B cell (primary cell): ENCODE data around the gene TCF12. TPM values are rescaled to one million over a fixed set of nuclear protein-coding genes. Genes with fewer than 3 reads are reported as not detected.

ENCODE experiments used
- ATAC-seq: fragments of 200-7000 bp; cut with Tn5 transposase; one replicate; pipeline ENCODE4 v1.10.0; 2021; ENCODE audit warnings: low read depth, mild to moderate bottlenecking, moderate number of reproducible peaks, moderate library complexity
- CTCF ChIA-PET: fragments of 350-600 bp; sonication (Branson Sonifier 250); formaldehyde crosslinking; loops from one replicate; lab custom pipeline; 2021; ENCODE audit warnings: antibody characterized with exemption, inconsistent platforms; lab: Charles Lee
- POLR2A ChIA-PET: fragments of 350-600 bp; sonication (Branson Sonifier 250); formaldehyde crosslinking; loops from one replicate; lab custom pipeline; 2021; ENCODE audit warnings: antibody characterized with exemption; lab: Charles Lee
- DNase-seq: peaks from one replicate; pipeline ENCODE4 v3.0.0; 2013
- H2AFZ ChIP-seq: 2 replicates; pipeline ENCODE4 v1.6.1; 2012; ENCODE audit warnings: mild to moderate bottlenecking, low read depth, low read length; ENCODE audit not compliant: insufficient read depth, poor library complexity, severe bottlenecking
- H3K27ac ChIP-seq, 2 donors: 1 replicate in 1 of 2; 2 replicates in 1 of 2; pipeline ENCODE4 v1.5.1; 2012 to 2013; ENCODE audit warnings: low read length in 2 of 2, mild to moderate bottlenecking in 2 of 2, moderate library complexity in 1 of 2
- H3K27me3 ChIP-seq, 4 experiments: fragments of 200-600 bp in 1 of 4; sonication (generic) in 1 of 4; replicated peaks in 1 of 4; 1 replicate in 2 of 4; 2 replicates in 2 of 4; pipeline versions ENCODE4 v1.6.1 to v1.7.0; 2013 to 2016; ENCODE audit warnings: low read length in 3 of 4, mild to moderate bottlenecking in 2 of 4, mixed read lengths in 1 of 4, moderate library complexity in 1 of 4; ENCODE audit not compliant: insufficient read depth in 4 of 4, control insufficient read depth in 3 of 4; ENCODE audit errors: control extremely low read depth in 1 of 4
- H3K36me3 ChIP-seq, 2 experiments: replicated peaks in 1 of 2; 1 replicate in 1 of 2; 2 replicates in 1 of 2; pipeline versions ENCODE4 v1.6.1 to v1.7.1; 2013; ENCODE audit warnings: low read length in 1 of 2; ENCODE audit not compliant: insufficient read depth in 2 of 2, control insufficient read depth in 1 of 2; ENCODE audit errors: control extremely low read depth in 1 of 2, extremely low read depth in 1 of 2
- H3K4me1 ChIP-seq, 2 donors: fragments of 200-600 bp in 1 of 2; sonication (generic) in 1 of 2; 1 replicate in 1 of 2; 2 replicates in 1 of 2; pipeline versions ENCODE4 v1.5.1 to v1.6.1; 2013 to 2017; ENCODE audit warnings: low read length in 2 of 2; ENCODE audit not compliant: control insufficient read depth in 2 of 2, insufficient read depth in 2 of 2
- H3K4me2 ChIP-seq: replicated peaks from 2 replicates; pipeline ENCODE3; 2012; ENCODE audit warnings: mild to moderate bottlenecking, low read depth, low read length; ENCODE audit not compliant: poor library complexity, severe bottlenecking
- H3K4me3 ChIP-seq, 5 experiments: fragments of 200-600 bp in 1 of 5; sonication (generic) in 1 of 5; 1 replicate in 3 of 5; 2 replicates in 2 of 5; pipeline versions ENCODE4 v1.5.1 to v1.7.0; 2011 to 2016; ENCODE audit warnings: low read length in 4 of 5, mild to moderate bottlenecking in 4 of 5, low read depth in 2 of 5, control low read depth in 1 of 5, moderate library complexity in 1 of 5; ENCODE audit not compliant: insufficient read depth in 1 of 5; ENCODE audit errors: control extremely low read depth in 1 of 5, extremely low read depth in 1 of 5
- H3K79me2 ChIP-seq: fragments of 200-600 bp; sonication (generic); one replicate; pipeline ENCODE4 v1.6.0; 2016; ENCODE audit warnings: low read length; ENCODE audit not compliant: control insufficient read depth, insufficient read depth
- H3K9ac ChIP-seq: fragments of 200-600 bp; sonication (generic); 2 replicates; pipeline ENCODE4 v1.6.1; 2017; ENCODE audit warnings: mild to moderate bottlenecking, low read length, moderate library complexity
- H3K9me3 ChIP-seq, 3 donors: one replicate each; pipeline versions ENCODE4 v1.6.1 to v1.7.1; 2013; ENCODE audit warnings: low read length in 2 of 3; ENCODE audit not compliant: control insufficient read depth in 2 of 3, insufficient read depth in 1 of 3; ENCODE audit errors: control extremely low read depth in 1 of 3
- H4K20me1 ChIP-seq: 2 replicates; pipeline ENCODE4 v1.6.0; 2012; ENCODE audit warnings: mild to moderate bottlenecking, low read length; ENCODE audit not compliant: insufficient read depth, control insufficient read depth, poor library complexity, severe bottlenecking
- H3K27ac Mint-ChIP-seq: one replicate; pipeline ENCODE4 v1.8.0; 2021; ENCODE audit warnings: mixed read lengths
- H3K27me3 Mint-ChIP-seq: one replicate; pipeline ENCODE4 v1.8.0; 2021; ENCODE audit warnings: mixed read lengths
- H3K4me1 Mint-ChIP-seq: one replicate; pipeline ENCODE4 v1.8.0; 2021; ENCODE audit warnings: mixed read lengths
- H3K4me3 Mint-ChIP-seq: one replicate; pipeline ENCODE4 v1.8.0; 2021; ENCODE audit warnings: mixed read lengths
- H3K9me3 Mint-ChIP-seq: one replicate; pipeline ENCODE4 v1.8.0; 2022; ENCODE audit warnings: mixed read lengths; ENCODE audit not compliant: insufficient read depth
- EZH2 ChIP-seq: IDR thresholded peaks from 2 replicates; pipeline ENCODE4 v1.6.1; 2012; ENCODE audit warnings: borderline replicate concordance, low read depth, mild to moderate bottlenecking, moderate library complexity, low read length; ENCODE audit not compliant: insufficient read depth, poor library complexity, severe bottlenecking
- WGBS: methylation state at CpG from one replicate; pipeline ENCODE4 v1.1.5; 2013; ENCODE audit warnings: missing lambda C conversion rate; ENCODE audit not compliant: insufficient coverage; 5-methylcytosine and 5-hydroxymethylcytosine counted together
- intact Hi-C: fragments of 100-400 bp; cut with micrococcal nuclease; formaldehyde crosslinking; loops from one replicate; pipeline ENCODE4 v1.10.0; 2022
- polyA plus RNA-seq: library from polyadenylated mRNA; depleted of rRNA; stranded (reverse); fragments of >200 nt; gene quantifications from 2 replicates; pipeline ENCODE4 v1.2.3, GENCODE V29; 2012
- total RNA-seq, 2 donors: library from RNA; stranded (reverse); fragments of 120-200 nt in 1 of 2; gene quantifications; 1 replicate in 1 of 2; 2 replicates in 1 of 2; pipeline versions ENCODE4 v1.2.3 to v1.2.4, GENCODE V29; 2013 to 2022
- TF ChIP-seq, protein P1 (sequence below): fragments of 200-600 bp; IDR thresholded peaks from one replicate; pipeline ENCODE4 v1.8.0; 2022; ENCODE audit warnings: antibody characterized with exemption, mild to moderate bottlenecking

TCF12 gene
- total and polyA plus RNA-seq, 2 donors (not counting 1 experiment from before 2014, with no cell fraction given), result 27.1 to 131 TPM

GRCh38 chr15:57215326-57215725 lies 296.9 kb downstream of the TCF12 start:
- DNase-seq, result no peak
- Histone ChIP-seq H3K4me1 (peaks cover 12 to 18% of the 10 kb centered on the region in 2 donors), H3K36me3 (peaks cover 0 to 1% of the 10 kb centered on the region in 2 experiments), H3K9ac (no peak overlapping the region), H3K4me3 (no peak overlapping the region), H2AFZ (no peak overlapping the region), H3K4me2 (no peak overlapping the region), H3K9me3 (no peaks in the 10 kb centered on the region), H4K20me1 (no peaks in the 10 kb centered on the region), H3K27ac (no peak overlapping the region), H3K27me3 (no peaks in the 10 kb centered on the region), H3K79me2 (peaks cover 26% of the 10 kb centered on the region)
- no peaks in the 10 kb centered on the region for H3K27me3 Mint-ChIP-seq
- H3K4me3 Mint-ChIP-seq, result no peak overlapping the region
- ChIA-PET POLR2A (no interaction called here), CTCF (interaction anchor here (1.0 to 1.8 kb wide), 3 partner anchors 68 to 719 kb away, joined by 4 to 6 read pairs (median 4); no protein-coding TSS in a partner anchor)
- H3K9me3 Mint-ChIP-seq, result no peaks in the 10 kb centered on the region
- no peak for ATAC-seq
- H3K4me1 Mint-ChIP-seq, result peaks cover 33% of the 10 kb centered on the region
- no peak for TF ChIP-seq EZH2
- TF ChIP-seq, protein P1, sequence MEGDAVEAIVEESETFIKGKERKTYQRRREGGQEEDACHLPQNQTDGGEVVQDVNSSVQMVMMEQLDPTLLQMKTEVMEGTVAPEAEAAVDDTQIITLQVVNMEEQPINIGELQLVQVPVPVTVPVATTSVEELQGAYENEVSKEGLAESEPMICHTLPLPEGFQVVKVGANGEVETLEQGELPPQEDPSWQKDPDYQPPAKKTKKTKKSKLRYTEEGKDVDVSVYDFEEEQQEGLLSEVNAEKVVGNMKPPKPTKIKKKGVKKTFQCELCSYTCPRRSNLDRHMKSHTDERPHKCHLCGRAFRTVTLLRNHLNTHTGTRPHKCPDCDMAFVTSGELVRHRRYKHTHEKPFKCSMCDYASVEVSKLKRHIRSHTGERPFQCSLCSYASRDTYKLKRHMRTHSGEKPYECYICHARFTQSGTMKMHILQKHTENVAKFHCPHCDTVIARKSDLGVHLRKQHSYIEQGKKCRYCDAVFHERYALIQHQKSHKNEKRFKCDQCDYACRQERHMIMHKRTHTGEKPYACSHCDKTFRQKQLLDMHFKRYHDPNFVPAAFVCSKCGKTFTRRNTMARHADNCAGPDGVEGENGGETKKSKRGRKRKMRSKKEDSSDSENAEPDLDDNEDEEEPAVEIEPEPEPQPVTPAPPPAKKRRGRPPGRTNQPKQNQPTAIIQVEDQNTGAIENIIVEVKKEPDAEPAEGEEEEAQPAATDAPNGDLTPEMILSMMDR, result no peak
- H3K27ac Mint-ChIP-seq, result no peak overlapping the region
- intact Hi-C loops, result loop anchor here (2.0 kb wide), 1 partner anchor 91 kb away; no protein-coding TSS in a partner anchor
- no CpG with 5 or more reads among the region's 3 CpGs for WGBS

DNA sequence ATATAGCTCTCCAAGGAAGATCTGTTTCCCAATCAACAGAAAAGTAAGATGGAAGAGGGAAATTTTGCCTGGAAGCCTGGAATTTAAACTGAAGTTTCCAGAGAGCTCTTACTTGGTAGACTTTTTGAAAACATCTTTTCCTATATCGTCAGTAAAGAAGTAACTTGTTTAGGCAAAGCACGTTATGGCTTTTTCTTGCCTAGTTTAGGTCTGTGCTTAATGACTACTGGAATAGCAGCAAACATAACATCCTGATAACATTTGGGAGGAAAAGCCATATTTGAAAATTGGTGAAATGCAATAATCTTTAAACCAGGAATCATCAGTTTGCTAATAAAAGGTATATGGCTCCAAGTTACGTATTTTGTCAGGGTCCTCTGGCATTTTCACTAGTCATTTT lies 297.4 kb downstream of the TCF12 start:
- Histone ChIP-seq H3K79me2 (peaks cover 28% of the 10 kb centered on the region), H3K4me3 (no peak overlapping the region), H2AFZ (no peak overlapping the region), H3K36me3 (no peaks in the 10 kb centered on the region), H3K4me1 (peaks cover 12 to 18% of the 10 kb centered on the region in 2 donors), H3K9ac (no peak overlapping the region), H4K20me1 (no peaks in the 10 kb centered on the region), H3K9me3 (no peaks in the 10 kb centered on the region), H3K27me3 (no peaks in the 10 kb centered on the region), H3K4me2 (no peak overlapping the region), H3K27ac (no peak overlapping the region)
- ChIA-PET POLR2A (no interaction called here), CTCF (interaction anchor here (0.6 to 1.8 kb wide), 4 partner anchors 37 to 719 kb away, joined by 3 to 6 read pairs (median 4); no protein-coding TSS in a partner anchor)
- TF ChIP-seq, protein P1, result no peak
- no peak for TF ChIP-seq EZH2
- Mint-ChIP-seq H3K27me3 (no peaks in the 10 kb centered on the region), H3K4me3 (no peak overlapping the region), H3K4me1 (peaks cover 32% of the 10 kb centered on the region), H3K27ac (no peak overlapping the region), H3K9me3 (no peaks in the 10 kb centered on the region)
- DNase-seq (no peak), ATAC-seq (no peak)
- intact Hi-C loops, result loop anchor here (2.0 kb wide), 1 partner anchor 91 kb away; no protein-coding TSS in a partner anchor
- WGBS, result no CpG with 5 or more reads among the region's 3 CpGs
